Measurements from ENCODE around the gene TBC1D22A.

DNA sequence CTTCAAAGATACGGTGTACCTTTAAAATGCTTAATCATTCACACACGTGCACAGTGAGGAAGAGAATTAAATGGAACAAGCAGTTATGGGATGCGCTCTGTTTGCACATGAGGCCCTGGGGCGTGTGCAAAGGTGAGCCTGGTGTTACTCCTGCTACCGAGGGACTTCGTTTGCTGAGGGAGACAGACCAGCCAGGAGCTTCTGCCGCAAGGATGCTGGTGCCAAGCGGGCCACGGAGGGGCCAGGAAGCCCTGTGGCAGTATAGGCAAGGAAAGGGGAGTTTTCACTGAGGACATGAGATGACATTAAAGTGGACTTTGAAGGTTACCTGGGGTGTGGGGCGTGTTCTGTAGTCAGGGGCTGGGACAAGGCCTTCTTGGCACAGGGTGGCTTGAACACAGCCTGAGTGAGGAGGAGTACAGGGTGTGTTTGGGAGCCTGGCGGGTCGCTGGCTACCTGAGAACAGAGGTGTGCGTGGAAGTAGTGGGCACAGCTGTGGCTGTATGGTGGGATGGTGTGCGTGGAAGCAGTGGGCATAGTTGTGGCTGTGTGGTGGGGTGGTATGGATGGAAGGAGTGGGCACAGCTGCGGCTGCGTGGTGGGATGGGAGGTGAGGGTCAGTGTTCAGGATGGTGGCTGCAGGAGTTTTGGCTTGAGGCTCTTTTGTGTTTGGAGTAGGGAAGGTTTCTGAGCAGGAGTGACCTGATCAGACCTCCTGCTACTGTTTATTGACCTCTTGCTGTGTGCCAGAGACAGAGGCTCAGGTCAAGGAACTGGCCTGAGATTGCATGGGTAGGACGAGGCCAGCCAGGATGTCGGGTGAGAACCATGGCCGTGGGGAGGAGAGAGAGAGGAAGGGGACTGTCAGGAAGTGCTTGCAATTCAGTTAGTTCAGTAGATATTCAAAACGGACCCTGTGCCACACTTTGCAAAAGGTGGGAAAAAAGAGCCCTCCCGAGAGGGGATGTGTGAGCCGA, 13.7 kb downstream of the TBC1D22A start:
- TF ChIP-seq BACH2 (CRISPR knock-in tag; IDR thresholded peaks at IDR 0.05; ENCODE audit: borderline replicate concordance) (no peak), ZNF565 (CRISPR knock-in tag; conservative IDR thresholded peaks at IDR 0.05; ENCODE audit: low read depth) (no peak), ISL1 (CRISPR knock-in tag; IDR thresholded peaks at IDR 0.05) (no peak), TCF4 (CRISPR knock-in tag; IDR thresholded peaks at IDR 0.05; ENCODE audit: borderline replicate concordance) (no peak), SNAI2 (CRISPR knock-in tag; IDR thresholded peaks at IDR 0.05) (no peak), PPARA (CRISPR knock-in tag; IDR thresholded peaks at IDR 0.05; ENCODE audit: borderline replicate concordance) (no peak), ZNF70 (CRISPR knock-in tag; IDR thresholded peaks at IDR 0.05) (no peak), ZFP30 (CRISPR knock-in tag; IDR thresholded peaks at IDR 0.05) (no peak), RARB (CRISPR knock-in tag; IDR thresholded peaks at IDR 0.05) (no peak)
- TF ChIP-seq, protein P1, sequence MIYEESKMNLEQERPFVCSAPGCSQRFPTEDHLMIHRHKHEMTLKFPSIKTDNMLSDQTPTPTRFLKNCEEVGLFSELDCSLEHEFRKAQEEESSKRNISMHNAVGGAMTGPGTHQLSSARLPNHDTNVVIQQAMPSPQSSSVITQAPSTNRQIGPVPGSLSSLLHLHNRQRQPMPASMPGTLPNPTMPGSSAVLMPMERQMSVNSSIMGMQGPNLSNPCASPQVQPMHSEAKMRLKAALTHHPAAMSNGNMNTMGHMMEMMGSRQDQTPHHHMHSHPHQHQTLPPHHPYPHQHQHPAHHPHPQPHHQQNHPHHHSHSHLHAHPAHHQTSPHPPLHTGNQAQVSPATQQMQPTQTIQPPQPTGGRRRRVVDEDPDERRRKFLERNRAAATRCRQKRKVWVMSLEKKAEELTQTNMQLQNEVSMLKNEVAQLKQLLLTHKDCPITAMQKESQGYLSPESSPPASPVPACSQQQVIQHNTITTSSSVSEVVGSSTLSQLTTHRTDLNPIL (CRISPR knock-in tag; IDR thresholded peaks at IDR 0.05; ENCODE audit: low read depth): no peak
- TF ChIP-seq, protein P2, sequence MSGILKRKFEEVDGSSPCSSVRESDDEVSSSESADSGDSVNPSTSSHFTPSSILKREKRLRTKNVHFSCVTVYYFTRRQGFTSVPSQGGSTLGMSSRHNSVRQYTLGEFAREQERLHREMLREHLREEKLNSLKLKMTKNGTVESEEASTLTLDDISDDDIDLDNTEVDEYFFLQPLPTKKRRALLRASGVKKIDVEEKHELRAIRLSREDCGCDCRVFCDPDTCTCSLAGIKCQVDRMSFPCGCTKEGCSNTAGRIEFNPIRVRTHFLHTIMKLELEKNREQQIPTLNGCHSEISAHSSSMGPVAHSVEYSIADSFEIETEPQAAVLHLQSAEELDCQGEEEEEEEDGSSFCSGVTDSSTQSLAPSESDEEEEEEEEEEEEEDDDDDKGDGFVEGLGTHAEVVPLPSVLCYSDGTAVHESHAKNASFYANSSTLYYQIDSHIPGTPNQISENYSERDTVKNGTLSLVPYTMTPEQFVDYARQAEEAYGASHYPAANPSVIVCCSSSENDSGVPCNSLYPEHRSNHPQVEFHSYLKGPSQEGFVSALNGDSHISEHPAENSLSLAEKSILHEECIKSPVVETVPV (CRISPR knock-in tag; IDR thresholded peaks at IDR 0.05): no peak
- TF ChIP-seq, protein P3, sequence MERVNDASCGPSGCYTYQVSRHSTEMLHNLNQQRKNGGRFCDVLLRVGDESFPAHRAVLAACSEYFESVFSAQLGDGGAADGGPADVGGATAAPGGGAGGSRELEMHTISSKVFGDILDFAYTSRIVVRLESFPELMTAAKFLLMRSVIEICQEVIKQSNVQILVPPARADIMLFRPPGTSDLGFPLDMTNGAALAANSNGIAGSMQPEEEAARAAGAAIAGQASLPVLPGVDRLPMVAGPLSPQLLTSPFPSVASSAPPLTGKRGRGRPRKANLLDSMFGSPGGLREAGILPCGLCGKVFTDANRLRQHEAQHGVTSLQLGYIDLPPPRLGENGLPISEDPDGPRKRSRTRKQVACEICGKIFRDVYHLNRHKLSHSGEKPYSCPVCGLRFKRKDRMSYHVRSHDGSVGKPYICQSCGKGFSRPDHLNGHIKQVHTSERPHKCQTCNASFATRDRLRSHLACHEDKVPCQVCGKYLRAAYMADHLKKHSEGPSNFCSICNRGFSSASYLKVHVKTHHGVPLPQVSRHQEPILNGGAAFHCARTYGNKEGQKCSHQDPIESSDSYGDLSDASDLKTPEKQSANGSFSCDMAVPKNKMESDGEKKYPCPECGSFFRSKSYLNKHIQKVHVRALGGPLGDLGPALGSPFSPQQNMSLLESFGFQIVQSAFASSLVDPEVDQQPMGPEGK (CRISPR knock-in tag; IDR thresholded peaks at IDR 0.05; ENCODE audit: borderline replicate concordance): no peak
- TF ChIP-seq, protein P4, sequence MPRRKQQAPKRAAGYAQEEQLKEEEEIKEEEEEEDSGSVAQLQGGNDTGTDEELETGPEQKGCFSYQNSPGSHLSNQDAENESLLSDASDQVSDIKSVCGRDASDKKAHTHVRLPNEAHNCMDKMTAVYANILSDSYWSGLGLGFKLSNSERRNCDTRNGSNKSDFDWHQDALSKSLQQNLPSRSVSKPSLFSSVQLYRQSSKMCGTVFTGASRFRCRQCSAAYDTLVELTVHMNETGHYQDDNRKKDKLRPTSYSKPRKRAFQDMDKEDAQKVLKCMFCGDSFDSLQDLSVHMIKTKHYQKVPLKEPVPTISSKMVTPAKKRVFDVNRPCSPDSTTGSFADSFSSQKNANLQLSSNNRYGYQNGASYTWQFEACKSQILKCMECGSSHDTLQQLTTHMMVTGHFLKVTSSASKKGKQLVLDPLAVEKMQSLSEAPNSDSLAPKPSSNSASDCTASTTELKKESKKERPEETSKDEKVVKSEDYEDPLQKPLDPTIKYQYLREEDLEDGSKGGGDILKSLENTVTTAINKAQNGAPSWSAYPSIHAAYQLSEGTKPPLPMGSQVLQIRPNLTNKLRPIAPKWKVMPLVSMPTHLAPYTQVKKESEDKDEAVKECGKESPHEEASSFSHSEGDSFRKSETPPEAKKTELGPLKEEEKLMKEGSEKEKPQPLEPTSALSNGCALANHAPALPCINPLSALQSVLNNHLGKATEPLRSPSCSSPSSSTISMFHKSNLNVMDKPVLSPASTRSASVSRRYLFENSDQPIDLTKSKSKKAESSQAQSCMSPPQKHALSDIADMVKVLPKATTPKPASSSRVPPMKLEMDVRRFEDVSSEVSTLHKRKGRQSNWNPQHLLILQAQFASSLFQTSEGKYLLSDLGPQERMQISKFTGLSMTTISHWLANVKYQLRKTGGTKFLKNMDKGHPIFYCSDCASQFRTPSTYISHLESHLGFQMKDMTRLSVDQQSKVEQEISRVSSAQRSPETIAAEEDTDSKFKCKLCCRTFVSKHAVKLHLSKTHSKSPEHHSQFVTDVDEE (CRISPR knock-in tag; IDR thresholded peaks at IDR 0.05): no peak
- TF ChIP-seq, protein P5, sequence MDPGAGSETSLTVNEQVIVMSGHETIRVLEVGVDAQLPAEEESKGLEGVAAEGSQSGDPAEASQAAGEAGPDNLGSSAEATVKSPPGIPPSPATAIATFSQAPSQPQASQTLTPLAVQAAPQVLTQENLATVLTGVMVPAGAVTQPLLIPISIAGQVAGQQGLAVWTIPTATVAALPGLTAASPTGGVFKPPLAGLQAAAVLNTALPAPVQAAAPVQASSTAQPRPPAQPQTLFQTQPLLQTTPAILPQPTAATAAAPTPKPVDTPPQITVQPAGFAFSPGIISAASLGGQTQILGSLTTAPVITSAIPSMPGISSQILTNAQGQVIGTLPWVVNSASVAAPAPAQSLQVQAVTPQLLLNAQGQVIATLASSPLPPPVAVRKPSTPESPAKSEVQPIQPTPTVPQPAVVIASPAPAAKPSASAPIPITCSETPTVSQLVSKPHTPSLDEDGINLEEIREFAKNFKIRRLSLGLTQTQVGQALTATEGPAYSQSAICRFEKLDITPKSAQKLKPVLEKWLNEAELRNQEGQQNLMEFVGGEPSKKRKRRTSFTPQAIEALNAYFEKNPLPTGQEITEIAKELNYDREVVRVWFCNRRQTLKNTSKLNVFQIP (CRISPR knock-in tag; IDR thresholded peaks at IDR 0.05; ENCODE audit: borderline replicate concordance, low read depth): no peak
